Thoracic aorta (tissue), 2 donors: ENCODE results near the gene KIAA1217. TPM values are rescaled to one million over a fixed set of nuclear protein-coding genes. Genes with fewer than 3 reads are reported as not detected.

Experiments used
- ATAC-seq: fragments of 150-250 bp; one replicate; pipeline ENCODE4 v1.8.0; 2017; ENCODE audit warnings: low read depth; ENCODE audit not compliant: insufficient number of reproducible peaks, low FRiP score
- DNase-seq: peaks from one replicate; pipeline ENCODE4 v3.0.0-alpha.2; 2020; ENCODE audit warnings: low spot score
- H3K27ac ChIP-seq, 2 donors: fragments of 200-600 bp; sonication (generic); 1 replicate in 1 of 2; 2 replicates in 1 of 2; pipeline ENCODE4 v1.5.1; 2016; ENCODE audit warnings: mild to moderate bottlenecking in 2 of 2, moderate library complexity in 2 of 2
- H3K27me3 ChIP-seq: fragments of 200-600 bp; sonication (generic); replicated peaks from 2 replicates; pipeline ENCODE4 v1.6.0; 2016; ENCODE audit warnings: mild to moderate bottlenecking; ENCODE audit not compliant: insufficient read depth
- H3K36me3 ChIP-seq: fragments of 200-600 bp; sonication (generic); one replicate; pipeline ENCODE4 v1.5.1; 2016
- H3K4me1 ChIP-seq, 2 donors: fragments of 200-600 bp; sonication (generic); 1 replicate in 1 of 2; 2 replicates in 1 of 2; pipeline versions ENCODE4 v1.5.1 to v1.6.0; 2016; ENCODE audit warnings: low read depth in 2 of 2, mild to moderate bottlenecking in 1 of 2; ENCODE audit not compliant: control insufficient read depth in 1 of 2
- H3K4me3 ChIP-seq: fragments of 200-600 bp; sonication (generic); 2 replicates; pipeline ENCODE4 v1.5.1; 2016; ENCODE audit warnings: mild to moderate bottlenecking
- H3K9me3 ChIP-seq: fragments of 200-600 bp; sonication (generic); 2 replicates; pipeline ENCODE4 v1.5.1; 2016
- CTCF ChIP-seq: fragments of 200-600 bp; sonication (generic); IDR thresholded peaks from one replicate; pipeline ENCODE4 v1.5.1; 2019; ENCODE audit warnings: antibody characterized with exemption
- total RNA-seq, 2 donors: library from RNA; depleted of rRNA; stranded (reverse); fragments of >200 nt; gene quantifications; one replicate each; pipeline versions ENCODE4 v1.1.0 to v1.2.3, GENCODE V29; 2016

KIAA1217 gene
- total RNA-seq, 2 donors from 2014 or later: 15.2 to 15.6 TPM

GRCh38 chr10:24488631-24489030 is 279.7 kb downstream of the KIAA1217 start:
- no peak for ATAC-seq
- no peak overlapping the region for H3K27ac ChIP-seq

GRCh38 chr10:24493165-24493564 is 284.2 kb downstream of the KIAA1217 start:
- Histone ChIP-seq H3K27me3 (no peaks in the 10 kb centered on the region), H3K27ac (no peak overlapping the region), H3K4me3 (no peak overlapping the region), H3K4me1 (no peaks in the 10 kb centered on the region), H3K36me3 (no peaks in the 10 kb centered on the region), H3K9me3 (no peaks in the 10 kb centered on the region)
- DNase-seq (no peak), ATAC-seq (no peak)
- no peak for TF ChIP-seq CTCF

More at GRCh38 chr10:24488631-24489030, 279.7 kb downstream of the KIAA1217 start:
- no peak for TF ChIP-seq CTCF
- Histone ChIP-seq H3K27me3 (no peaks in the 10 kb centered on the region), H3K4me3 (no peak overlapping the region), H3K36me3 (no peaks in the 10 kb centered on the region), H3K9me3 (no peaks in the 10 kb centered on the region), H3K4me1 (peaks cover 0 to under 1% of the 10 kb centered on the region in 2 donors)
- DNase-seq: no peak

- TF ChIP-seq CTCF: no peak
- no peaks in the 10 kb centered on the region for H3K9me3 ChIP-seq
- no peak overlapping the region for H3K27ac ChIP-seq
- H3K4me3 ChIP-seq: no peak overlapping the region
- no peaks in the 10 kb centered on the region for H3K27me3 ChIP-seq
- no peak for ATAC-seq
- DNase-seq: no peak
- no peaks in the 10 kb centered on the region for H3K36me3 ChIP-seq
- no peaks in the 10 kb centered on the region for H3K4me1 ChIP-seq
Observed at GRCh38 chr10:24494236-24494635, 285.3 kb downstream of the KIAA1217 start.

DNA sequence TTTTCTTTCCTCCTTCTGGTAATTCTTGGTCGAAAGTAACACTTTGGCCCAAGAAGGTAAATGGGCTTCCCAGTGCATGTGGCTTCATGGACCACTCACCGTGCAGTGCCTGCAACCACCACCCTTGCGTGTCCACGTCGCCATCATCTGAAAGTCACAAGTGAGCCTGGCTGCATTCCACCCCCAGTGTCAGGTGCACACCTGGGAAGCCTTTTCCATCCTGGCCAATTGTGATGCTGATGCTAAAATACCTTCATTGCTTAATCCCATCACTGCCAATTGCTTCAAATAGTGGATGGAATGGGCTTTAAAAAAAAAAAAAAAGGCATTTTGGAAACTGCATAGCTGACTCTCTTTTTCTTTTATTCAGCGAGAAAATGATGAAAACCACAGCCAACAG is 285.8 kb downstream of the KIAA1217 start:
- Histone ChIP-seq H3K27ac (no peak overlapping the region), H3K27me3 (no peaks in the 10 kb centered on the region)

GRCh38 chr10:24495666-24496460 is 286.9 kb downstream of the KIAA1217 start:
- DNase-seq (no peak), ATAC-seq (no peak)
- Histone ChIP-seq H3K4me3 (no peak overlapping the region), H3K9me3 (no peaks in the 10 kb centered on the region), H3K27ac (no peak overlapping the region), H3K27me3 (no peaks in the 10 kb centered on the region), H3K4me1 (no peaks in the 10 kb centered on the region), H3K36me3 (no peaks in the 10 kb centered on the region)
- no peak for TF ChIP-seq CTCF

More for the DNA sequence above, 285.8 kb downstream of the KIAA1217 start:
- DNase-seq (no peak), ATAC-seq (no peak)
- Histone ChIP-seq H3K4me3 (no peak overlapping the region), H3K9me3 (no peaks in the 10 kb centered on the region), H3K36me3 (no peaks in the 10 kb centered on the region), H3K4me1 (no peaks in the 10 kb centered on the region)
- no peak for TF ChIP-seq CTCF
